Stimulated activated CD8-positive, alpha-beta memory T cell treated with anti-CD3 and anti-CD28 coated beads, Interleukin-4, amount 100 ng/mL, for 1 hour (primary cell): ENCODE measurements around the gene PLEKHN1.
A peak's percentile ranks its signal among the peaks of the same experiment; 100 is the strongest.

Experiments used
- DNase-seq, 2 donors: peaks; one replicate each; pipeline ENCODE4 v3.0.0-alpha.2; 2020; ENCODE audit warnings: low read depth in 2 of 2, low spot score in 1 of 2

Gene PLEKHN1

GRCh38 chr1:960363-961131, 5.7 kb upstream of the PLEKHN1 start, which contains the start of gene KLHL17:
Gene KLHL17 (plus strand): TSS chr1:960584. CDS start chr1:960694, 110 bp downstream.
- peak; percentile 54 to 58 for DNase-seq

- DNase-seq, result no peak
Observed at GRCh38 chr1:961132-961669, 5.1 kb upstream of the PLEKHN1 start.

- no peak for DNase-seq
Observed at GRCh38 chr1:962381-963300, 3.6 kb upstream of the PLEKHN1 start.

- no peak for DNase-seq
Observed at GRCh38 chr1:963301-963651, 3.0 kb upstream of the PLEKHN1 start.

- no peak for DNase-seq
Observed at GRCh38 chr1:963746-964525, 2.3 kb upstream of the PLEKHN1 start.

GRCh38 chr1:964691-965525, 1.4 kb upstream of the PLEKHN1 start:
- no peak for DNase-seq

- DNase-seq, result no peak
Observed at GRCh38 chr1:965526-966134, 652 bp upstream of the PLEKHN1 start.

GRCh38 chr1:966704-967300, 520 bp downstream of the PLEKHN1 start:
- peak; percentile 59 to 70 for DNase-seq

- no peak for DNase-seq
Observed at GRCh38 chr1:967466-968343, 1.4 kb downstream of the PLEKHN1 start.

- no peak for DNase-seq
Observed at GRCh38 chr1:969260-969855, 3.1 kb downstream of the PLEKHN1 start.

- no peak for DNase-seq
Observed at GRCh38 chr1:970242-970972, 4.1 kb downstream of the PLEKHN1 start.

GRCh38 chr1:970973-971730, 4.9 kb downstream of the PLEKHN1 start:
- DNase-seq, result no peak

GRCh38 chr1:971751-972506, 5.6 kb downstream of the PLEKHN1 start:
- no peak for DNase-seq

GRCh38 chr1:972726-973458, 6.6 kb downstream of the PLEKHN1 start:
- no peak for DNase-seq
